HEK293T (cell line): ENCODE data around the gene CLDN6.

Source experiments
- CTCF ChIA-PET: fragments of 350-600 bp; formaldehyde crosslinking; extraction: SDS; loops from one replicate; lab custom pipeline; 2021; ENCODE audit warnings: antibody characterized with exemption, inconsistent platforms; lab: Yijun Ruan, JAX
- POLR2A ChIA-PET: fragments of 350-600 bp; formaldehyde crosslinking; extraction: SDS; loops from one replicate; lab custom pipeline; 2020; ENCODE audit warnings: antibody characterized with exemption, inconsistent platforms; lab: Yijun Ruan, JAX
- DNase-seq: peaks from one replicate; pipeline ENCODE4 v3.0.0; 2012; ENCODE audit warnings: mixed read lengths; ENCODE audit errors: extremely low spot score
- ARNT ChIP-seq: fragments of 450-650 bp; IDR thresholded peaks from 2 replicates; pipeline ENCODE4 v1.6.1; 2017; ENCODE audit warnings: mild to moderate bottlenecking
- BHLHE40 ChIP-seq: fragments of 450-650 bp; IDR thresholded peaks from 2 replicates; pipeline ENCODE4 v1.6.1; 2016; ENCODE audit warnings: mild to moderate bottlenecking, moderate library complexity, borderline replicate concordance
- CTBP1 ChIP-seq: fragments of 450-650 bp; IDR thresholded peaks from 2 replicates; pipeline ENCODE4 v1.6.1; 2016; ENCODE audit warnings: borderline replicate concordance
- ELF4 ChIP-seq: fragments of 450-650 bp; IDR thresholded peaks from 2 replicates; pipeline ENCODE4 v1.6.1; 2017; ENCODE audit warnings: antibody characterized with exemption
- FOXA1 ChIP-seq: fragments of 450-650 bp; IDR thresholded peaks from 2 replicates; pipeline ENCODE4 v1.6.1; 2016; ENCODE audit warnings: mild to moderate bottlenecking
- FOXK2 ChIP-seq: fragments of 450-650 bp; IDR thresholded peaks from 2 replicates; pipeline ENCODE4 v1.6.1; 2016; ENCODE audit warnings: mild to moderate bottlenecking
- FOXM1 ChIP-seq: fragments of 450-650 bp; IDR thresholded peaks from 2 replicates; pipeline ENCODE4 v1.6.1; 2017; ENCODE audit warnings: mild to moderate bottlenecking, borderline replicate concordance
- HDGF ChIP-seq: fragments of 450-650 bp; IDR thresholded peaks from 2 replicates; pipeline ENCODE4 v1.6.1; 2017; ENCODE audit warnings: antibody characterized with exemption, borderline replicate concordance
- L3MBTL2 ChIP-seq: fragments of 450-650 bp; conservative IDR thresholded peaks from 2 replicates; pipeline ENCODE4 v1.6.1; 2016; ENCODE audit warnings: mild to moderate bottlenecking
- LEF1 ChIP-seq: fragments of 450-650 bp; IDR thresholded peaks from 2 replicates; pipeline ENCODE4 v1.6.1; 2017; ENCODE audit warnings: mild to moderate bottlenecking, borderline replicate concordance
- NFRKB ChIP-seq: fragments of 450-650 bp; IDR thresholded peaks from 2 replicates; pipeline ENCODE4 v1.6.1; 2016; ENCODE audit warnings: mild to moderate bottlenecking, moderate library complexity
- PKNOX1 ChIP-seq: fragments of 450-650 bp; IDR thresholded peaks from 2 replicates; pipeline ENCODE4 v1.6.1; 2016
- SP1 ChIP-seq: fragments of 450-650 bp; IDR thresholded peaks from 2 replicates; pipeline ENCODE4 v1.6.1; 2017
- SUZ12 ChIP-seq: fragments of 450-650 bp; IDR thresholded peaks from 2 replicates; pipeline ENCODE4 v1.6.1; 2016; ENCODE audit warnings: mild to moderate bottlenecking
- TARDBP ChIP-seq: fragments of 450-650 bp; IDR thresholded peaks from 2 replicates; pipeline ENCODE4 v1.6.1; 2016
- ZNF384 ChIP-seq: fragments of 450-650 bp; IDR thresholded peaks from 2 replicates; pipeline ENCODE4 v1.6.1; 2016

Gene CLDN6

GRCh38 chr16:3051494-3051893 lies 33.5 kb upstream of the CLDN6 start:
- TF ChIP-seq SUZ12 (no peak), PKNOX1 (no peak), TARDBP (no peak), BHLHE40 (no peak), NFRKB (no peak), FOXK2 (no peak), L3MBTL2 (no peak), ZNF384 (no peak), ELF4 (no peak), ARNT (no peak), FOXA1 (no peak), LEF1 (no peak)
- DNase-seq: no peak
- ChIA-PET CTCF (interaction anchor here (0.5 kb wide), 1 partner anchor 18 kb away, joined by 4 read pairs; no protein-coding TSS in a partner anchor), POLR2A (interaction anchor here (0.9 to 1.0 kb wide), 2 partner anchors 20 to 21 kb away, joined by 3 to 4 read pairs; no protein-coding TSS in a partner anchor)

GRCh38 chr16:3051009-3051408 lies 33.0 kb upstream of the CLDN6 start:
- DNase-seq: no peak
- ChIA-PET POLR2A (interaction anchor here (0.9 to 1.3 kb wide), 4 partner anchors 19 to 98 kb away, joined by 3 to 4 read pairs (median 3); partner anchors contain the start of gene PKMYT1), CTCF (interaction anchor here (0.5 kb wide), 1 partner anchor 17 kb away, joined by 4 read pairs; no protein-coding TSS in a partner anchor)
- TF ChIP-seq FOXK2: no peak
- no peak for TF ChIP-seq ARNT

- DNase-seq: no peak
- TF ChIP-seq ARNT: no peak
- TF ChIP-seq NFRKB: no peak
- no peak for TF ChIP-seq L3MBTL2
- no peak for TF ChIP-seq PKNOX1
- TF ChIP-seq SUZ12: no peak
- TF ChIP-seq BHLHE40: no peak
- TF ChIP-seq FOXA1: no peak
- no peak for TF ChIP-seq ZNF384
- TF ChIP-seq TARDBP: no peak
- no peak for TF ChIP-seq SP1
- no peak for TF ChIP-seq FOXK2
- TF ChIP-seq HDGF: no peak
- TF ChIP-seq LEF1: no peak
- TF ChIP-seq CTBP1: no peak
- no peak for TF ChIP-seq FOXM1
- TF ChIP-seq ELF4: no peak
- ChIA-PET CTCF (interaction anchor here (0.7 to 1.5 kb wide), 3 partner anchors 9 to 23 kb away, joined by 3 to 5 read pairs (median 3); no protein-coding TSS in a partner anchor), POLR2A (interaction anchor here (0.9 to 1.3 kb wide), 2 partner anchors 70 to 99 kb away, joined by 3 read pairs; partner anchors contain the start of gene PKMYT1)
Measured at GRCh38 chr16:3050487-3050886, 32.5 kb upstream of the CLDN6 start.

GRCh38 chr16:3049921-3050481 lies 32.0 kb upstream of the CLDN6 start:
- no peak for TF ChIP-seq LEF1
- TF ChIP-seq L3MBTL2: no peak
- TF ChIP-seq ZNF384: no peak
- no peak for TF ChIP-seq TARDBP
- no peak for TF ChIP-seq SUZ12
- no peak for TF ChIP-seq PKNOX1
- no peak for TF ChIP-seq ELF4
- ChIA-PET POLR2A (interaction anchor here (0.9 to 2.0 kb wide), 4 partner anchors 8 to 99 kb away, joined by 3 to 8 read pairs (median 4); partner anchors contain the start of gene PKMYT1), CTCF (interaction anchor here (0.7 to 1.5 kb wide), 3 partner anchors 9 to 22 kb away, joined by 3 to 5 read pairs (median 3); no protein-coding TSS in a partner anchor)
- DNase-seq: no peak

- ChIA-PET CTCF (interaction anchor here (1.4 to 2.3 kb wide), 3 partner anchors 11 to 19 kb away, joined by 7 to 9 read pairs (median 7); no protein-coding TSS in a partner anchor), POLR2A (interaction anchor here (1.0 to 1.8 kb wide), 2 partner anchors 13 to 16 kb away, joined by 3 to 5 read pairs; no protein-coding TSS in a partner anchor)
- TF ChIP-seq NFRKB: no peak
- TF ChIP-seq SUZ12: no peak
- no peak for TF ChIP-seq SP1
- no peak for TF ChIP-seq CTBP1
- no peak for TF ChIP-seq TARDBP
- TF ChIP-seq BHLHE40: no peak
- no peak for TF ChIP-seq L3MBTL2
- TF ChIP-seq ARNT: no peak
- TF ChIP-seq FOXA1: no peak
- TF ChIP-seq LEF1: no peak
- no peak for TF ChIP-seq FOXK2
- no peak for TF ChIP-seq PKNOX1
- TF ChIP-seq ZNF384: no peak
- no peak for TF ChIP-seq FOXM1
- no peak for TF ChIP-seq ELF4
- no peak for DNase-seq
Measured at GRCh38 chr16:3047387-3047720, 29.4 kb upstream of the CLDN6 start.
